ENCODE data around the gene SNRNP70. TPM values are rescaled to one million over a fixed set of nuclear protein-coding genes. Genes with fewer than 3 reads are reported as not detected.

Gene SNRNP70
- polyA plus RNA-seq, 1 donor (not counting 4 experiments of a cell fraction or from before 2014, with no cell fraction given): 149 TPM

DNA sequence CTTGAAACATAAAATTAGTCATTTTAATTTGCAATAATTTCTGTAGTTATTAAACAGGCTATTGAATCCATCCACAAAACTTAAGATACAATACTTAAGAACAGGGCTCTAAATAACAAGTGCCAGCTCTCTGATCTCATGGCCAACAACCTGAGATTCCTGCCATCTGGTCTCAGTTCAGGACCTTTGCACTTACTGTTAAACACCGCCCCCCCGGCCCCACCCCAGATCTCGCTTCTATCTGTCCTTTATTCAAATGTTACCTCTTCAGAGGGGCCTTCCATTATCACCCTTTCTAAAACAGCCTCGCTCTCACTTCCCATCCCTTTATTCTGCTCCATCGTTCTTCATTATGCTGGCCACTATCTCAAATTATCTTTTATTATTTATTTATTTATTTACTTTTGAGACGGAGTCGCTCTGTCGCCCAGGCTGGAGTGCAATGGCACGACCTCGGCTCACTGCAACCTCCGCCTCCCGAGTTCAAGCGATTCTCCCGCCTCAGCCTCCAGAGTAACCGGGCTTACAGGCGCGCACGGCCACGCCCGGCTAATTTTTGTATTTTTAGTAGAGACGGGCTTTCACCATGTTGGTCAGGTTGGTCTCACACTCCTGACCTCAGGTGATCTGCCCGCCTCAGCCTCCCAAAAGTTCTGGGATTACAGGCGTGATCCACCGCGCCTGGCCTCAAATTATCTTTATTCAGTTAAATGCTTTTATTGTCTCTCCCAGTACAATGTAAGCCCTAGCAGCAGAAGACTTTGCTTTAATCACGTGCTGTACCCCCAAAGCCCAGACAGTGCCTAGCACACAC, 838 bp upstream of the SNRNP70 start:
- peak overlapping the region; percentile 91 for H3K9ac ChIP-seq (ENCODE audit: control insufficient read depth, extremely low read depth, insufficient read depth, low read length)
- H3K79me2 ChIP-seq (ENCODE audit: control insufficient read depth, insufficient read depth, low read length): peaks cover 39% of the 10 kb centered on the region
- peak overlapping the region; percentile 83 for H3K27ac ChIP-seq (ENCODE audit: control insufficient read depth, insufficient read depth, low read length)
- H4K20me1 ChIP-seq (ENCODE audit: control insufficient read depth, extremely low read depth, insufficient read depth, low read length): peaks cover 16% of the 10 kb centered on the region
- no peaks in the 10 kb centered on the region for H3K9me3 ChIP-seq (ENCODE audit: control insufficient read depth, low read depth, low read length)
- dilution Hi-C loops (cut with MboI; ENCODE audit: extremely low pct_ligation_motif_present, low sequenced_read_pairs): no loop called here
- no peak for FAIRE-seq
- H3K4me1 ChIP-seq (ENCODE audit: control insufficient read depth, extremely low read depth, insufficient read depth, low read length): peaks cover 16% of the 10 kb centered on the region
- no peak for DNase-seq (ENCODE audit: low read depth, low spot score)
- peak overlapping the region; percentile 79 for H3K4me2 ChIP-seq (ENCODE audit: control insufficient read depth, extremely low read depth, insufficient read depth, low read depth, low read length)
- no peaks in the 10 kb centered on the region for H3K9me1 ChIP-seq (ENCODE audit: control insufficient read depth, extremely low read depth, insufficient read depth, low read length)
- TF ChIP-seq EZH2 (IDR thresholded peaks at IDR 0.05; ENCODE audit: low read length): no peak
- no peak for TF ChIP-seq CTCF (optimal IDR thresholded peaks at IDR 0.05 in 1 of 3, IDR thresholded peaks at IDR 0.05 in 1 of 3, conservative IDR thresholded peaks at IDR 0.05 in 1 of 3; ENCODE audit: extremely low read depth in 1 of 3, insufficient read depth in 2 of 3, low read length in 3 of 3)
- peak overlapping the region; percentile 79 for H2AFZ ChIP-seq (ENCODE audit: control insufficient read depth, low read length)
- H3K27me3 ChIP-seq (ENCODE audit: control insufficient read depth, extremely low read depth, insufficient read depth, low read length): no peaks in the 10 kb centered on the region
- H3K36me3 ChIP-seq (ENCODE audit: control insufficient read depth in 2 of 2, extremely low read depth in 1 of 2, insufficient read depth in 2 of 2, low read length in 2 of 2): peaks cover 7 to 15% of the 10 kb centered on the region in 2 experiments
- peak overlapping the region; percentile 24 to 88 (median 75) for H3K4me3 ChIP-seq (ENCODE audit: control insufficient read depth in 2 of 3, extremely low read depth in 1 of 3, insufficient read depth in 2 of 3, low read depth in 1 of 3, low read length in 3 of 3)

DNA sequence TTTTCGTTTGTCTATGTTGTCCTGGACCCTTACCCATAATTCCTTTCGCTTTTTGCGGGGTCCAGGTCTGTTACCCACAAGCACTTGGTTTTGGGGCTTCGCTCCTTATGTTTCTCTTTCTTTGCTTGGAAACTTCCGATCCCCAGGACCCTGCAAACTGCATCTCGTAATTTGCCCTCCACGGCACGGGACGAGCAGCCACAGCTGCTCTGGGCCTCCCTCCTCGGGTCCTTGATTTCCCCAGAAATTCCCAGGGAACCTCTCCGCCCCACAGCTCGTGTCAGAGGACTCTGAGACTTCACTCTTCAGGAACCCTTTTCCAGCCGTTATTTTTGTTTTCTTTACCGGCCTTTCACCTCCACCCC, 599 bp downstream of the SNRNP70 start:
- no peak overlapping the region for H2AFZ ChIP-seq (ENCODE audit: control insufficient read depth, low read length)
- TF ChIP-seq EZH2 (IDR thresholded peaks at IDR 0.05; ENCODE audit: low read length): no peak
- TF ChIP-seq CTCF (optimal IDR thresholded peaks at IDR 0.05 in 1 of 3, IDR thresholded peaks at IDR 0.05 in 1 of 3, conservative IDR thresholded peaks at IDR 0.05 in 1 of 3; ENCODE audit: extremely low read depth in 1 of 3, insufficient read depth in 2 of 3, low read length in 3 of 3): no peak
- dilution Hi-C loops (cut with MboI; ENCODE audit: extremely low pct_ligation_motif_present, low sequenced_read_pairs): no loop called here
- peak overlapping the region; percentile 83 for H3K27ac ChIP-seq (ENCODE audit: control insufficient read depth, insufficient read depth, low read length)
- DNase-seq (ENCODE audit: low read depth, low spot score) (no peak), FAIRE-seq (no peak)
- peaks cover 18 to 27% of the 10 kb centered on the region in 2 experiments for H3K36me3 ChIP-seq (ENCODE audit: control insufficient read depth in 2 of 2, extremely low read depth in 1 of 2, insufficient read depth in 2 of 2, low read length in 2 of 2)
- H4K20me1 ChIP-seq (ENCODE audit: control insufficient read depth, extremely low read depth, insufficient read depth, low read length): peaks cover 23% of the 10 kb centered on the region
- H3K79me2 ChIP-seq (ENCODE audit: control insufficient read depth, insufficient read depth, low read length): peaks cover 52% of the 10 kb centered on the region
- H3K27me3 ChIP-seq (ENCODE audit: control insufficient read depth, extremely low read depth, insufficient read depth, low read length): no peaks in the 10 kb centered on the region
- H3K4me1 ChIP-seq (ENCODE audit: control insufficient read depth, extremely low read depth, insufficient read depth, low read length): peaks cover 16% of the 10 kb centered on the region
- peak overlapping the region; percentile 91 for H3K9ac ChIP-seq (ENCODE audit: control insufficient read depth, extremely low read depth, insufficient read depth, low read length)
- H3K9me1 ChIP-seq (ENCODE audit: control insufficient read depth, extremely low read depth, insufficient read depth, low read length): no peaks in the 10 kb centered on the region
- H3K4me2 ChIP-seq (ENCODE audit: control insufficient read depth, extremely low read depth, insufficient read depth, low read depth, low read length): peak overlapping the region; percentile 84
- no peaks in the 10 kb centered on the region for H3K9me3 ChIP-seq (ENCODE audit: control insufficient read depth, low read depth, low read length)
- H3K4me3 ChIP-seq (ENCODE audit: control insufficient read depth in 2 of 3, extremely low read depth in 1 of 3, insufficient read depth in 2 of 3, low read depth in 1 of 3, low read length in 3 of 3): peak overlapping the region; percentile 39 to 88 (median 75)

Data from keratinocyte (primary cell).